ENCODE results near the gene SPOCK1.

Gene SPOCK1

GRCh38 chr5:137318027-137318426 is 181.1 kb downstream of the SPOCK1 start:
- no peak for DNase-seq

- no peak for DNase-seq
Observed at GRCh38 chr5:137316346-137316736, 182.8 kb downstream of the SPOCK1 start.

DNA sequence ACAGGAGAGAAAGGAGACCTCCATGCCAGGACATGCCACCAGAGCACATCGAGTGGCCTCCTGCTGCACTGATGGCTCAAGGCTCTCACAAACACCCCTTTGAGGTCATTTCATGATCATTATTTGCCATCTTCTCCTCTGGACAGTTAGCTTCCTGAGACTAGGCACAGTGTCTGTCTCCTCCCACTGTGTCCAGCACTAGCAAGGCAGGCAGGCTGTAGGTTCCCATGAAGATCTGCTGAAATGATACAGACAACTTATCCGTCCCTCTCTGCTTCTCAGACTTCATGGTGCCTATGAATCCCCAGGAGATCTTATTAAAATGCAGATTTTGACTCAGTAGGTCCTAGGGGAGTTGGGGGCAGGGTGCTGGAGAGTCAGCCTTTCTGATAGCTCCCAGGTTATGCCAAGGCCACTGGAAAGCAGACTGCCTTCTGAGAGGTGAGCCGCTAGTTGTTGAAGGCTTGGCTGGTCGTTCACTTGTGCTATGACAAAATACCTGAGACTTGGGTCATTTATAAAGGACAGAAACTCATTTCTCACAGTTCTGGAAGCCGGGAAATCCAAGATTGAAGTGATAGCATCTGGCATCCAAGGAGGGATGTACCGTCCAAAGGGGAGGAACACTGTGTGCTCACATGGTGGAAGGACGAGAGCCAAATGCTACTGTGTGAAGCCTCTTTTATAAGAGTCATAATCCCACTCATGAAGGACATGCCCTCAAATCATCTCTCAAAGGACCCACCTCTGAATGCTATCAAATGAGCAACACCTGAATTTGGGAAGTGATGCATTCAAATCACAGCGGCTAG is 183.4 kb downstream of the SPOCK1 start:
- DNase-seq, result no peak

GRCh38 chr5:137315109-137315508 is 184.0 kb downstream of the SPOCK1 start:
- no peak for DNase-seq

- no peak for DNase-seq
Observed at GRCh38 chr5:137313526-137314175, 185.5 kb downstream of the SPOCK1 start.

GRCh38 chr5:137312011-137312410 is 187.1 kb downstream of the SPOCK1 start:
- DNase-seq, result no peak

- no peak for DNase-seq
Observed at GRCh38 chr5:137310051-137310730, 188.9 kb downstream of the SPOCK1 start.

- no peak for DNase-seq
Observed at GRCh38 chr5:137309290-137309689, 189.8 kb downstream of the SPOCK1 start.

DNA sequence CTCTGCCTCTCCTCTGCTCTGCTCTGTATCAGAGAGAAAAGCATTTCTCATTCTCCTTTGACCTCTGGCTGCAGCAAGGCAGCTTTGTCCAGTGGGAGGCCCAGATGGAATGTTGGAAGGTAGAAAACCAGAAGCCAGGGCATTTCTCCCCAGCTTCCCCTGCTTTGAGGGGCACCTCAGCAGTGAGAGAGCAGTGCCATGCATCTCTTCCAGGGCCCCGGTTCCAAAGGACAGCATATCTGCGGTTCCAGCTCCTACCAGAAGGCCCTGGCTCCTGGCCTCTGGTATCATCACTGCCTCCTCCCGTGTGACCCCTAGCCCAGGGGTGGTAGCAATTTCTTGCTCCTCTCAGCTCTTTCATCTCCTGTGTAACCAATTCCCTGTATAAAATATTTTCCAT is 190.8 kb downstream of the SPOCK1 start:
- no peak for DNase-seq

DNA sequence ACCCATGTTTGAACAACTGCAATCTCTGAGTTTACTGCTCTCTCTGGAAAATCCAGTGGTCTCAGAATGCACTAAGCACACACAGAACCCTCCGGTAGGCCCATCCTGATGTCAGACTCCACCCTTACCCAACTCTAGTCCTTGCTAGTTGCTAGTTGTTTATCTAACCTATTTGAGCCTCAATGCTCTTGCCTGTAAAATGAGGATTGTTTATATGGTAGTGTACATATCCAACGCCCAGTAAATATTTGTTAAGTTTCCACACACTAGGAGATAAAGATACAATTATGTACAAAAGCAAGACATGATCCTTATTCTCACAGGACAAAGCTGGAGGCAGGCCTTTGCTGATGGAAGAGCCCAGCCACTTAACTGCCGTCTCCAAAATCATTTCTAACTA is 192.2 kb downstream of the SPOCK1 start:
- no peak for DNase-seq

DNA sequence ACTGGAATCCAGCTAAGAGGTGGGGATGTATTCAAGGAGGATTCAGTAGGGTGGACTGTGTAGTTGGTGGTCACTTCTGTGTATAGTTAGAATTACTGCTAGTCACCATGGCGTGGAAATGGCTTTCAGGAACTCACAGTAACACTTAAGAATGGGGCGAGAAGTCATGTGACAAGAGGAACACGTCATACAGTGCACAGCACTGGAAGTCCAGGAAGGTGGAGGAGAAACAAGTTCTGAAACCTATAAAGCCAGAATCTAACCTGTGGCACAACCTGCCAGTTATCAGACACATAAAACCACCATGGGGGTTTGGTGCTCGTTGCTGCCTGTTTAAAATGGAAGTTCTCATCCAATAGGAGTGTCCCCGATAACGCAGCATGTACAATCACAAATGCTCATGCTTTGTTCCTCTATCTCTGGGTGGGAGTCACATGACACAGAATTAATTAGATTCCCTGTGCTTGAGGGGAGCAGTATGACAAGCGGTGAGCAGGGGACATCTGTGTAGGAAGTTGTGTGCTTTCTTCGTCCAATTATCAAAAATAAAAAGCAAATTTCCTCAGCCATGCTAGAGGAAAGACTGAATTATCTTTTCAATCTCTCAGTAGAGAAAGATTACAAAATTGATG is 193.0 kb downstream of the SPOCK1 start:
- DNase-seq, result no peak

- DNase-seq, result no peak
Observed at GRCh38 chr5:137304226-137304874, 194.8 kb downstream of the SPOCK1 start.

DNA sequence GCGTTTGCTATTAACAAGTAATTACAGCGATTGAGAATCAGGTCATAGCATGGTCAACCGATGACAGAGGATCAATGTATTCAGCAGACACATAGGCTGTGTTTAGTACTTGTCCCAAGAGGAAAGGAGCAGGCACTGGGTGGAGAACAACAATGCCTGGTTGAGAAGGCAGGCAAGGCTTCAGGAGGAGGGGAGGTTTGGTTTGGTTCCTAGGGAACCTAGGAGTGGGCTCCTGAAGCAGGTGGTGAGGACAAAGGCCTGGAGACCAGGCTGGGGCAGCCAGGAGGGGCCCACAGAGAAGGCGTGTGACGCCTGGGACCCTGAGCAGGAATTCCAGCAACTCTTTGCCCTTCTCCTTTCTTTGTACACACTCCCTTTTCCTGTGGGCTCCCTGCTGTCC is 195.6 kb downstream of the SPOCK1 start:
- DNase-seq, result no peak

DNA sequence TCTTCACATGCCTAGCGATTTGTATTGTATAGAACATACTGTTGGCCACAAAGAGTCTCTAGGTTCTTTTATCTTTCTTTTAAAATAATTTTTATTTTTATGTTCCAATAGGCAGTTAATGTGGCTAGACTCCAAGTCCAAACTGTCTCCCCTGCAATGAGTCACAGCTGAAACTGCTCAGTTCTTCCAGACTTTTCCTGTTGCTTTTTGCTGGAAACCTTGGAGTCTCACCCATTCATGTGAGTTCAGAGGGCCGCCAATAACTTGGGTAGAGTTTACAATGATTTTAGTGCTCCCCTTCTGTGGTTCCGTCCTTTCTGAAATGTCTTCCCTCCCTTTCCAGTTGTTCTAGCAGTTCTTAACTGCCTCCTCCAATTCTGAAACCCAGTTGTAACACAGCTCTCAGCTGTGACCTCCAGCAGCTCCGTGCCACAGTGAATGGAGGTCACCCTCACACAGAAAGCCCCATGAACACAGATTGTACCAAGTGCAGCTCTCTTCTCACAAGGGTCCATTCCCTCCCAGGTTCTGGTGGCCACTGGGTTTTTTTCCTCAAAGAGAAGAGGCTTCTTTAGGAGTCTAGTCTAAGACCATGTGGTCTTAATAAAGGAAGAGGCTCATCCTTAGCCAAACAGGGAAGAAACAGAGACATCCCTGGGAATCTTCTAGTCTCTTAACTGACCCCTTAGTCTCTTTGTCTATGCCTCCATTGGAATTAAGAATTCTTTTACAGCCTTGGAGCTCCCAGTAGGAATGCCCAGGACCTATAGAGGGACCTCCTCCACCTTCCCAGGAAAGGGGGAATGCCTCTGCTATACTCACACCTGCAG is 198.5 kb downstream of the SPOCK1 start:
- DNase-seq, result no peak

DNA sequence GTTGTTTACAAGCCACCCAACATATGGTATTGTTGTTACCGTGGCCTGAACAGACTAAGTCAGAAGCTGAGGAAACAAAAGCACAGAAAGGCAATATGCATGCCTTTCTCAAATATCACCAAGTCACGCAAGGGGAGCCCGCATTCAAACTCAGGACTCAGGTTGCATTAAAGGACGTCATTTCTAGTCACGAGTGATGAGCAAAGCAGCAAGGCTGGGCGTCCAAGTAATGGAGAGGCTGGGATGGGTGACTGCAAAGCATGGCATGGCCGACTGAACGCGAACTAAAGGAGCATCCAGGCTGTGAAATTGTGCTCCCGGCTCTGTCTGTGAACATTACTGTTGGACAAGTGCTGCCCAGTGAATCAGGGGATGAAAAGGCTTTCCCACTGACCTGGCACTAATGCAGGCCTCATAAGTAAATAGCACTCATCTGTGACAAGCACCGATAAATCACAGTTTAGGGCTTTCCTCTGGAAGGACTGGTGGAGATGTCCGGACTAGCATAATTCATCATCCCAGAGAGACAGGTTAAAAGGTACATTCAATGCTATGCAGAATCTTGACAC is 202.8 kb downstream of the SPOCK1 start:
- DNase-seq, result no peak

DNA sequence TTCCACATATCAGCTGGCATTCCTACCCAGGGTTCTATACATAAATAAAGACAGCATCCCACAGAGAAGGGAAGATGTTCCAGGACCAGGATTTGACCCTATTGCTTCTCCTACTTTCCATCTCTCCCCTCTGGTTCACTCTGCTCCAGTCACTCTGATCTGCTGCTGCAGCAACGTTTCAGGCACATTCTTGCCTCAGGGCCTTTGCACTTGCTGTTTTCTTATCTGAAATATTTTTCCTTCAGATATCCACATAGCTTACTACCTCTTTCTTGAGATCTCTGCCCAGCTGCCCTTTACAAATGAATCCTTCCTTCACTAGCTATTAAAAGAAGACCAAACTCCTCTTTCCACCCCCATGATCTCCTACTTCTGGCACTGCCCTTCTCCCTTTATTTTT is 204.5 kb downstream of the SPOCK1 start:
- DNase-seq, result no peak

- no peak for DNase-seq
Observed at GRCh38 chr5:137292461-137293027, 206.6 kb downstream of the SPOCK1 start.

- DNase-seq, result no peak
Observed at GRCh38 chr5:137291436-137291835, 207.7 kb downstream of the SPOCK1 start.

DNA sequence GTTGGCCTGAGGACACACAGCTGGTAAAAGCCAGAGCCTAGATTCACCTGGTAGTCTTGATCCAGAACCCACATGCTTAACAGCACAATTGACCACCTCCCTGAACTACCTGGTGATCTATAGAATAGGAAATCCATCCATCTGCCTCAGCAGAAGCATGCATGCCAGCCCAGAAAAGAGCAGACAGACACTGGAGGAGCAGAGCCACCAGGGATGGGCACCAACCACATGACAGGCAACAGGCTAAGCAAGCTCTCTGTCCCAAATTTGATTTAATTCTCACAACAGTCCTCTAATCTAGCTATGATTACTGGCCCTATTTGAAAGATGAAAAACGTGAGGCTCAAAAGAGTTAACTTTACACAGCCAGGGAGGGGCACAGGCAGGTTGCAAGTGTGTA is 208.1 kb downstream of the SPOCK1 start:
- no peak for DNase-seq

GRCh38 chr5:137290373-137290772 is 208.8 kb downstream of the SPOCK1 start:
- no peak for DNase-seq

GRCh38 chr5:137289856-137290255 is 209.3 kb downstream of the SPOCK1 start:
- no peak for DNase-seq
